Bronchial epithelial cell (primary cell): ENCODE measurements around the gene C12orf60. TPM values are rescaled to one million over a fixed set of nuclear protein-coding genes. Genes with fewer than 3 reads are reported as not detected.
A peak's percentile ranks its signal among the peaks of the same experiment; 100 is the strongest.

Source experiments
- DNase-seq: peaks from one replicate; pipeline ENCODE4 v3.0.0-alpha.2; 2010; ENCODE audit warnings: low read depth
- FAIRE-seq: peaks from 2 replicates; lab custom pipeline; 2011; peaks lifted over from hg19 to GRCh38; lab: Jason Lieb, UNC
- H3K27me3 ChIP-seq: 2 replicates; pipeline ENCODE4 v1.5.1; 2011; ENCODE audit warnings: low read length; ENCODE audit not compliant: control insufficient read depth, insufficient read depth
- H3K36me3 ChIP-seq: 2 replicates; pipeline ENCODE4 v1.5.1; 2011; ENCODE audit warnings: low read length; ENCODE audit not compliant: control insufficient read depth, insufficient read depth
- H3K4me3 ChIP-seq: 2 replicates; pipeline ENCODE4 v1.5.1; 2011; ENCODE audit warnings: mild to moderate bottlenecking, low read depth, low read length, control low read depth
- CTCF ChIP-seq: IDR thresholded peaks from 2 replicates; pipeline ENCODE4 v1.5.1; 2011; ENCODE audit warnings: mild to moderate bottlenecking, moderate library complexity, low read length, control low read depth, inconsistent platforms; ENCODE audit not compliant: insufficient read depth, severe bottlenecking
- total RNA-seq: library from RNA; depleted of rRNA; stranded (reverse); fragments of >200 nt; gene quantifications from 2 replicates; pipeline ENCODE4 v1.2.1, GENCODE V29; 2014

Gene C12orf60
- total RNA-seq, 1 donor from 2014 or later = 2.1 TPM

GRCh38 chr12:14824012-14824634 lies 20.7 kb downstream of the C12orf60 start:
- DNase-seq = peak; percentile 72
- Histone ChIP-seq H3K27me3 (no peaks in the 10 kb centered on the region), H3K4me3 (no peak overlapping the region), H3K36me3 (no peaks in the 10 kb centered on the region)
- no peak for FAIRE-seq
- TF ChIP-seq CTCF = no peak

GRCh38 chr12:14825256-14825655 lies 21.8 kb downstream of the C12orf60 start:
- no peak for FAIRE-seq
- no peak for TF ChIP-seq CTCF
- no peaks in the 10 kb centered on the region for H3K36me3 ChIP-seq
- H3K4me3 ChIP-seq = no peak overlapping the region
- H3K27me3 ChIP-seq = no peaks in the 10 kb centered on the region
- peak; percentile 38 for DNase-seq

GRCh38 chr12:14826491-14826890 lies 23.0 kb downstream of the C12orf60 start:
- Histone ChIP-seq H3K27me3 (no peaks in the 10 kb centered on the region), H3K36me3 (no peaks in the 10 kb centered on the region), H3K4me3 (no peak overlapping the region)
- FAIRE-seq (no peak), DNase-seq (no peak)
- TF ChIP-seq CTCF = no peak

GRCh38 chr12:14827043-14827442 lies 23.6 kb downstream of the C12orf60 start:
- FAIRE-seq (no peak), DNase-seq (peak; percentile 26)
- H3K27me3 ChIP-seq = no peaks in the 10 kb centered on the region
- no peak for TF ChIP-seq CTCF
- H3K36me3 ChIP-seq = no peaks in the 10 kb centered on the region
- no peak overlapping the region for H3K4me3 ChIP-seq

- TF ChIP-seq CTCF = no peak
- Histone ChIP-seq H3K27me3 (no peaks in the 10 kb centered on the region), H3K4me3 (no peak overlapping the region), H3K36me3 (no peaks in the 10 kb centered on the region)
- peak; percentile 33 for DNase-seq
- no peak for FAIRE-seq
Measured at GRCh38 chr12:14828892-14829291, 25.4 kb downstream of the C12orf60 start.

- no peak overlapping the region for H3K4me3 ChIP-seq
- no peak for FAIRE-seq
- H3K36me3 ChIP-seq = no peaks in the 10 kb centered on the region
- DNase-seq = no peak
- H3K27me3 ChIP-seq = no peaks in the 10 kb centered on the region
- no peak for TF ChIP-seq CTCF
Measured at GRCh38 chr12:14833336-14833735, 29.9 kb downstream of the C12orf60 start.
